Astrocyte of the cerebellum (primary cell): ENCODE data around the gene C6orf132.

ENCODE experiments used
- DNase-seq: peaks from one replicate; pipeline ENCODE4 v3.0.0-alpha.2; 2011; ENCODE audit warnings: low read depth
- H3K4me3 ChIP-seq: 2 replicates; pipeline ENCODE4 v1.5.1; 2011; ENCODE audit warnings: mild to moderate bottlenecking, low read depth, low read length, moderate library complexity
- in situ Hi-C: cut with HindIII; loops from 2 replicates; pipeline ENCODE4 v1.10.0; 2017; ENCODE audit warnings: low sequenced_read_pairs
- TF ChIP-seq, protein P1 (sequence below): IDR thresholded peaks from 2 replicates; pipeline ENCODE4 v1.5.1; 2012; ENCODE audit warnings: low read length, low read depth, moderate library complexity, mild to moderate bottlenecking; ENCODE audit errors: missing control alignments

C6orf132 gene

DNA sequence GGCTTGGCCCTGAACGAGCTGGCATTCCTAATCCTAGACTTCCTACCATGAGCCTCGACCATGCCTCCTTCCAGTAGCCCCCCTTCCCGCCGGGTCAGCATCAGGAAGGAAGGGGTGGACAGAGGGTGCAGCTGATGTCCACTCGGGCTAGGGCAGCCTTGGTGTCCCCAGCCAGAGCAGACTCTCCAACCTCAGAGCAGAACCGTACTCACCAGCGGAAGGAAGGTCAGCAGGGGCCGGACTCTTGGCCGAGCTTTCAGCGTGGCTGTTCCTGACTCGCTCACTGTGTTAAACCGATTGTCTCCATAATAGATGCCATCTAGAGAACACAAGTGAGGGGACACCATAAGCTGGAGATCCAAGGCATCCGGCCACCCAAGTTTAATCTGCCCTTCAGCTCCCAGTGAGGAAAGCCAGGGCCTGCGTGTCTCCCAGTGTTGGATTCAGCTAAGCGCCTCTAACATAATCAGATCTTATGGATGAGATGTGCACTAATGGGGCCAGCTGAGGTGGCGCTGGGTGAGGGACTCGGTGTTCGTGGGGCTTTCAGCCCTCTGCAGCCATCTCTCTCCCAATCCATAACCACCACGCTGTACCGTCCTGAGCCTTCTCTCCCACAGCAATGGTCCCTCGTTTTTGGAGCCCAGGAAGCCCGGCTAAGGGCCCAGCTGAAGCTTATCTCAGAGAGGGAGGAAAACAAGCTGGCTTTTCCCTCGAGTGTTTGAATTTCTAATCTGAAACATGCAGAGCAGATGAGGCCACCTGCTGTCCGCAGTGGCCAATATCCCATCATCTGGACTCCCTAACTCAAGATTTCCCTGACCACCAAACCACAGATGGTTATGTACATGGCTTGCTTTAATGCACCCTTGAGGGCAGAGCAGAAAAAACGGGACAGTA is 13.7 kb downstream of the C6orf132 start:
- TF ChIP-seq, protein P1, sequence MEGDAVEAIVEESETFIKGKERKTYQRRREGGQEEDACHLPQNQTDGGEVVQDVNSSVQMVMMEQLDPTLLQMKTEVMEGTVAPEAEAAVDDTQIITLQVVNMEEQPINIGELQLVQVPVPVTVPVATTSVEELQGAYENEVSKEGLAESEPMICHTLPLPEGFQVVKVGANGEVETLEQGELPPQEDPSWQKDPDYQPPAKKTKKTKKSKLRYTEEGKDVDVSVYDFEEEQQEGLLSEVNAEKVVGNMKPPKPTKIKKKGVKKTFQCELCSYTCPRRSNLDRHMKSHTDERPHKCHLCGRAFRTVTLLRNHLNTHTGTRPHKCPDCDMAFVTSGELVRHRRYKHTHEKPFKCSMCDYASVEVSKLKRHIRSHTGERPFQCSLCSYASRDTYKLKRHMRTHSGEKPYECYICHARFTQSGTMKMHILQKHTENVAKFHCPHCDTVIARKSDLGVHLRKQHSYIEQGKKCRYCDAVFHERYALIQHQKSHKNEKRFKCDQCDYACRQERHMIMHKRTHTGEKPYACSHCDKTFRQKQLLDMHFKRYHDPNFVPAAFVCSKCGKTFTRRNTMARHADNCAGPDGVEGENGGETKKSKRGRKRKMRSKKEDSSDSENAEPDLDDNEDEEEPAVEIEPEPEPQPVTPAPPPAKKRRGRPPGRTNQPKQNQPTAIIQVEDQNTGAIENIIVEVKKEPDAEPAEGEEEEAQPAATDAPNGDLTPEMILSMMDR = peak; percentile 11
- DNase-seq = peak; percentile 32
- in situ Hi-C loops = no loop called here
- no peak overlapping the region for H3K4me3 ChIP-seq

DNA sequence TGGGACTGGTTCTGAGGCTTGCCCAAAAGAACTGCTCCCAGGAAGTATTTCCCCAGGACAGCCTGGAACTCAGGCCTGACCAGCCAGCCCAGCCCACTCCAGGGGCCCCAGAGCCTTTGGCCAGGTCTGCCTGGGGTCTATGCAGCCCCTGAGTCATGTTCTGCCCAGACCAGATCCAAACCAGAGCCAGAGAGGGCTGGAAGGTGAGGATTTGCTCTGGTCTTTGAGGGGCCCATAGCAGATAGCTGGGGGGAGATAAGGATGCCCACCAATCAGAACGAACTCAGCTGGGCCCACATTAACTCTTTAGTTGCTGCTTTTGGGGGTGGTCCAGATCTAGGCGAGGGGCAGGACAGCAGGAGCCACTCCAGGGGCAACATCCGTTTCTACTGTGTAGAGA is 16.8 kb downstream of the C6orf132 start:
- DNase-seq = no peak

DNA sequence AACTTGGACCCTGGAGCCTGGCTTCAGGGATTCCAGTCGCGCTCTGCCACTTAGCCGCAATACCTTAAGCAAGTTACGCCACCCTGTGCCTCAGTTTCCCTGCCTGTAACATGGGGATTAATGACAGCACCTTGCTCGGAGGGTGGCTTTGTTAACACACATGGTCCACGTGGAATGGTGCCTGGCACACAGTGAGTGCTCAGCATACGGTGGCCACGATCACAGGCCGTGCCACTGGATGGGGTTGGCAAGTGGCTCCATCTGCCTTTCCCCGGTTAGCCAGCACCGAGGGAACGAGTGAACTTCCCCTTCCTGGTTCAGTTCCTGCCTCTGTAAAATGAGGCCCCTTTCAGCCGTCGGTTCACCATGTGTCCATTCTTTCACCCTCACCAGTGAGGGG is 17.2 kb downstream of the C6orf132 start:
- H3K4me3 ChIP-seq = no peak overlapping the region
- TF ChIP-seq, protein P1 = no peak
- no peak for DNase-seq
- in situ Hi-C loops = no loop called here

More for the DNA sequence above, 16.8 kb downstream of the C6orf132 start:
- H3K4me3 ChIP-seq = no peak overlapping the region
- in situ Hi-C loops = no loop called here
- TF ChIP-seq, protein P1 = no peak

DNA sequence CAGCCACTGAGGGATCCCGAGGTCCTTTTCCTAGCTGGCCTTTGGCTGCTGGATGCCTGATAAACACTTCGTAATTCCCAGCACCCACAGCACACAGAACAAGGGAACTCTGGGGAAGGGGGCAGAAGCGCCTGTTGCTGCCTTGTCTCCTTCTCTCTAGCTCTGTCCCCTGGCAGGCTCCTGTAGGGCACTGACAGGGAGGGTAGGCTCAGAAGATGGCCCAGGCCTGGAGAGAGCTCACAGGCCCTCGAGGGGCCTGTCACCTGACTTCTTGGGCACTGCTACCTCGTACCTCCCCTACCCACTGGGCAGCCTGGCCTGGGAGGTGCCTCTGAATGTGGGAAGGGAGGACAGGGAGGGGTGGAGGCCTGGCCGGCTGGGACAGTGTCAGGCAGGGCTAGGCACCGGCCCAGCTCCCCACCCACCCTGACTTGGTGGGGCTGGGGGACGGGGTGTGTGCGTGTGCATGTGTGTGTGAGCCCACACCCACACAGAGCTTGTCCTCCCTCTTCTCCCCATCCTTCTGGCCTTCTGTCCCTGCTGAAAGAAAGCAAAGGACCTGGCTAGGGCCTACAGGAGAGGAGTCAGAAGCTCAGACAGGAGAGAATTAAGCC is 18.1 kb downstream of the C6orf132 start:
- DNase-seq = no peak
- no peak overlapping the region for H3K4me3 ChIP-seq
- TF ChIP-seq, protein P1 = no peak
- in situ Hi-C loops = no loop called here

DNA sequence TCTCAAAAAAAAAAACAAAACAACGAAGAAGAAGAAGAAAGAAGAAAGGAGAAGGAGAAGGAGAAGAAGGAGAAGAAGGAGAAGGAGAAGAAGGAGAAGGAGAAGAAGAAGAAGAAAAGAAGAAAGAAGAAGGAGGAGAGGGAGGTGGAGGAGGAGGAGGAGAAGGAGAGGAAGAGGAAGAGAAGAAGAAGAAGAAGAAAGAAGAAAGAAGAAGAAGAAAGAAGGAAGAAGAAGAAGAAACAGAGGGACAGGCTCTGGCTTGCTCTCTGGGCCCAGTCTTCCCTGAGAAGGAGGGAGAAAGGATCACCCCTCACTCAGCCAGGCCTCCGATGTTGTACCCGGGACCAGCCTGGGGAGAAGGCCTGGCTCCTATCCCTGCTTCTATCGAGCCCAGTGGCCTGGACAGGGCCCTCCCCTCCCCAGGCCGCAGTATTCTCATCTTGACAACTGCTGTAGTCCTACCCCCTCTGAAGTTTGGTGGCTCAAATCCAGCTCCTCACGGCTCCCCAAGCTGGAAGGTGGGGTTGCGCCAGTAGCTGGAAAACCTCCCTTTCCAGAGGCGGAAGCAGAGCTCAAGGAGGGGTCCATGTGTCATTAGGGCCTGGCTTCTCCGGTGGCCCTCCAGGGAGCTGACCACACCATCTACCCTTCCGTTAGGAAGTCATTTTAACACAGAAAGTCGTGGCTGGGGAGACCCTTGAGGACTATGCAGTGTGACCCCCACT is 18.9 kb downstream of the C6orf132 start:
- TF ChIP-seq, protein P1 = no peak
- in situ Hi-C loops = no loop called here
- DNase-seq = no peak
- H3K4me3 ChIP-seq = no peak overlapping the region
